A673 (cell line): ENCODE results near the gene CACNA1G.

Experiments
- CTCF ChIP-seq: fragments of 300-800, 200-600 bp; sonication (generic); conservative IDR thresholded peaks from 2 replicates; pipeline ENCODE4 v1.5.1; 2017; ENCODE audit warnings: low read depth, mild to moderate bottlenecking, antibody characterized with exemption, low read length, moderate library complexity, mixed read lengths
- EZH2 ChIP-seq: fragments of 200-600 bp; sonication (generic); IDR thresholded peaks from 2 replicates; pipeline ENCODE4 v1.6.1; 2017; ENCODE audit warnings: borderline replicate concordance, low read depth, mild to moderate bottlenecking, mixed read lengths, antibody characterized with exemption, low read length; ENCODE audit not compliant: poor library complexity, severe bottlenecking

- TF ChIP-seq CTCF (no peak), EZH2 (no peak)
Observed at GRCh38 chr17:50564916-50565315, 4.4 kb downstream of the CACNA1G start.
